Bronchial epithelial cell (primary cell): ENCODE data around the gene NUTF2. TPM values are rescaled to one million over a fixed set of nuclear protein-coding genes. Genes with fewer than 3 reads are reported as not detected.
A peak's percentile ranks its signal among the peaks of the same experiment; 100 is the strongest.

ENCODE experiments used
- DNase-seq: peaks from one replicate; pipeline ENCODE4 v3.0.0-alpha.2; 2010; ENCODE audit warnings: low read depth
- FAIRE-seq: peaks from 2 replicates; lab custom pipeline; 2011; peaks lifted over from hg19 to GRCh38; lab: Jason Lieb, UNC
- H3K27me3 ChIP-seq: 2 replicates; pipeline ENCODE4 v1.5.1; 2011; ENCODE audit warnings: low read length; ENCODE audit not compliant: control insufficient read depth, insufficient read depth
- H3K36me3 ChIP-seq: 2 replicates; pipeline ENCODE4 v1.5.1; 2011; ENCODE audit warnings: low read length; ENCODE audit not compliant: control insufficient read depth, insufficient read depth
- H3K4me3 ChIP-seq: 2 replicates; pipeline ENCODE4 v1.5.1; 2011; ENCODE audit warnings: mild to moderate bottlenecking, low read depth, low read length, control low read depth
- CTCF ChIP-seq: IDR thresholded peaks from 2 replicates; pipeline ENCODE4 v1.5.1; 2011; ENCODE audit warnings: mild to moderate bottlenecking, moderate library complexity, low read length, control low read depth, inconsistent platforms; ENCODE audit not compliant: insufficient read depth, severe bottlenecking
- total RNA-seq: library from RNA; depleted of rRNA; stranded (reverse); fragments of >200 nt; gene quantifications from 2 replicates; pipeline ENCODE4 v1.2.1, GENCODE V29; 2014

NUTF2 gene
- total RNA-seq, 1 donor from 2014 or later: 42.6 TPM

- peak within 1 kb of the TSS; percentile 75 for H3K4me3 ChIP-seq
- H3K36me3 ChIP-seq: peaks cover 3% of the 10 kb centered on the region
- FAIRE-seq: no peak
- peak; percentile 83 for DNase-seq
- no peaks in the 10 kb centered on the region for H3K27me3 ChIP-seq
- peak; percentile 93 for TF ChIP-seq CTCF
Measured at GRCh38 chr16:67841816-67842508, 4.8 kb upstream of the NUTF2 start, which contains the start of gene THAP11. TSS of gene THAP11 (plus strand) at chr16:67842320. CDS start at chr16:67842555, 235 bp downstream.

- peak overlapping the region; percentile 75 for H3K4me3 ChIP-seq
- peaks cover 3% of the 10 kb centered on the region for H3K36me3 ChIP-seq
- DNase-seq: no peak
- no peak for FAIRE-seq
- TF ChIP-seq CTCF: peak; percentile 50
- H3K27me3 ChIP-seq: no peaks in the 10 kb centered on the region
Measured at GRCh38 chr16:67842509-67843342, 4.0 kb upstream of the NUTF2 start.

- no peak for DNase-seq
- H3K4me3 ChIP-seq: peak overlapping the region; percentile 75
- H3K36me3 ChIP-seq: peaks cover 3% of the 10 kb centered on the region
- FAIRE-seq: no peak
- TF ChIP-seq CTCF: no peak
- no peaks in the 10 kb centered on the region for H3K27me3 ChIP-seq
Measured at GRCh38 chr16:67843343-67843765, 3.4 kb upstream of the NUTF2 start.

- FAIRE-seq (no peak), DNase-seq (peak; percentile 69)
- TF ChIP-seq CTCF: peak; percentile 16
- Histone ChIP-seq H3K27me3 (no peaks in the 10 kb centered on the region), H3K4me3 (no peak overlapping the region), H3K36me3 (peaks cover 3% of the 10 kb centered on the region)
Measured at GRCh38 chr16:67844497-67844896, 2.2 kb upstream of the NUTF2 start.

GRCh38 chr16:67845291-67846062 is 1.3 kb upstream of the NUTF2 start:
- Histone ChIP-seq H3K4me3 (peak overlapping the region; percentile 93), H3K27me3 (no peaks in the 10 kb centered on the region), H3K36me3 (peaks cover 4% of the 10 kb centered on the region)
- no peak for TF ChIP-seq CTCF
- DNase-seq (no peak), FAIRE-seq (no peak)
